HG02759 (cell line): ENCODE data around the gene ABHD12.
"Not testable (repeated sequence)": the region's sequence is repeated elsewhere in the genome, so short reads cannot be mapped to it uniquely, and the experiment has no call there.

Experiments
- ATAC-seq: cut with Tn5 transposase; IDR thresholded peaks from one replicate; pipeline ENCODE4 v1.9.1; 2021; ENCODE audit warnings: mild to moderate bottlenecking, moderate library complexity; ENCODE audit not compliant: unreplicated experiment

Gene ABHD12

DNA sequence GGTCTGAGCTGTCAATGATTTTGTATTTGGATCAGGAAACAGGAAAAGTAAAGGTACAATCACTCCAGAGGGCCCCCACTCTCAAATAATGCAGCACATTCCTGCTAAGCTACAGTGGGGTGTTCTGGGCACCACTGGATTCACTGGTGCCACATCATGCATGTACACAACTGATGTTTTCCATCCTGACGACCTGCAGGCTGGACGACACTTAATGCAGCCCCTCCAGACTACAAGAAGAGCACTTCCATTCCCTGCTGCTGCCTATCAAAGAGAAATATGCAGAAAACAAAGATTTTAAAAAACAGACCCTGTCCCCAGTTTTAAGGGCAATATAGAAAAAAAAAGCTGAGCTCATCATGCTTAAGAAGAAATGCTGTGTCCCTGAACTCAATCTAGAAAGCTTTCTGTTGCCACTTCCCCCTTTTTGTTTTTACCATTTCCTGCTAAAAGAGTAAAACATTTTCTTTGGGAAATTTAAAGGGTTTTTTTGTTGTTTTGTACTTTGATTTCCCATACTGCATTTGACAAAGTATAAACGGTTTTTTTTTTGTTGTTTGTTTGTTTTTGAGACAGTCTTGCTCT lies 35.5 kb downstream of the ABHD12 start:
- ATAC-seq: no peak

DNA sequence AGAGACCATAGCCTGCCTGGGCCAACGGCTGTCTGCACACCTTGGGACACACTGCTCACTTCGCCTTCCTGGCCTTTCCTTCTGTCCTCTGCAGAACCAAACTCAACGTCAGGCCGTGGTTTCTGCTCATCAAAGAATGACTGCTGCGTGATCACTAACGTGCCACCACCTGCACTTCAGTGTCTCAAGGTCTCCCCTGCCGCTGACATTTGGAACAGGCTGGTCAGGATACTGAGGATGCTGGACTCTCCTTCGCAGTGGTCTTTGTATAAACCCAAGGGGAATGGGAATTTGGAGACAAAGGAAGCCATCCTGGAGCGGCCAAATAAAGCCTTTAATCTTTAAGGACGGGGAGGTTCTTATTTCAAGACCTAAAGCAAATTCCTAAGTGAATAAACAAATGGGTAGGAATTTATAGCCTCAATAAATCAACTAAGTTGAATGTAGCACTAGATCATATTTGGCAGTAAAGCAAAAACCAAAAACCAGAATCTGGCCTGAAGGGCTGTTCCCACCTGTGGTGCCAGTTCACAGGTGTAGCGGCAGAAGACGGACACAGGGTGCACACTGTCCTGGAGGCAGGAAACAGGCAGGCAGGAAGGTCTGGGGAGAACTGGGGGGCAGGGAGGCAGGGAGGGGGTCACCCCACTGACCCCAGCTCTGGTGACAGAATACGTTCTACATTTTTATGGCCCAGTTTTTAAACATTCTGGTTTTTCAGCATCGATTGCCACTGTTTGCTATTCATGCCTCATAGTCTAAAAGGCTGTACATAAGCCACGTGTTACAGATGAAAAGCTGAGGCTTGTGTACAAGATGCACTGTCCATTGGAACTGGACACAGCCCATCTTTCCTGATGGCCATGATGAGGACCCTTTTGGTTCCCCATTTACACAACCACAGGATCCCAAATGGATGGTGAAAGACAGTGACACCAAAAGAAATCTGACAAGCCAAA lies 36.6 kb downstream of the ABHD12 start:
- no peak for ATAC-seq

GRCh38 chr20:25353353-25353746 lies 37.3 kb downstream of the ABHD12 start:
- ATAC-seq: no peak

- no peak for ATAC-seq
Observed at GRCh38 chr20:25352746-25353145, 37.9 kb downstream of the ABHD12 start.

DNA sequence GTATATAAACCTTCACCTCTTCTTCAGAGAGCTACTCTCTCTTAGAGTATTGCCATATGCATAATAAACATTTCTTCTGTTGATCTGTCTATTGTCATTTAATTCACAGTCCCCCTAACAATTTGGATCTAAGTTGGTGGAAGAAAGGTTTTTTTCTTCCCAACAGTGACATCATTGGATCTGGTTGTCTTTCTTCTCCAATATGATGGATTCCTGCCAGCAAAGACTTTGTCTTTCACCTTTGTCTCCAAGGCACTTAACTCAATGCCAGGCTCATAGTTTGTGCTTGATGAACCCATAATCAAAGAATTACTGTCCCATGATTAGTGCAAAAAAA lies 39.6 kb downstream of the ABHD12 start:
- ATAC-seq: no peak

- no peak for ATAC-seq
Observed at GRCh38 chr20:25346349-25346748, 44.3 kb downstream of the ABHD12 start.

- ATAC-seq: no peak
Observed at GRCh38 chr20:25345721-25346120, 44.9 kb downstream of the ABHD12 start.

- ATAC-seq: no peak
Observed at GRCh38 chr20:25344634-25345033, 46.0 kb downstream of the ABHD12 start.

GRCh38 chr20:25341716-25342680 lies 48.6 kb downstream of the ABHD12 start:
- ATAC-seq: no peak

- no peak for ATAC-seq
Observed at GRCh38 chr20:25340380-25340779, 50.3 kb downstream of the ABHD12 start.

- no peak for ATAC-seq
Observed at GRCh38 chr20:25339608-25340007, 51.0 kb downstream of the ABHD12 start.

DNA sequence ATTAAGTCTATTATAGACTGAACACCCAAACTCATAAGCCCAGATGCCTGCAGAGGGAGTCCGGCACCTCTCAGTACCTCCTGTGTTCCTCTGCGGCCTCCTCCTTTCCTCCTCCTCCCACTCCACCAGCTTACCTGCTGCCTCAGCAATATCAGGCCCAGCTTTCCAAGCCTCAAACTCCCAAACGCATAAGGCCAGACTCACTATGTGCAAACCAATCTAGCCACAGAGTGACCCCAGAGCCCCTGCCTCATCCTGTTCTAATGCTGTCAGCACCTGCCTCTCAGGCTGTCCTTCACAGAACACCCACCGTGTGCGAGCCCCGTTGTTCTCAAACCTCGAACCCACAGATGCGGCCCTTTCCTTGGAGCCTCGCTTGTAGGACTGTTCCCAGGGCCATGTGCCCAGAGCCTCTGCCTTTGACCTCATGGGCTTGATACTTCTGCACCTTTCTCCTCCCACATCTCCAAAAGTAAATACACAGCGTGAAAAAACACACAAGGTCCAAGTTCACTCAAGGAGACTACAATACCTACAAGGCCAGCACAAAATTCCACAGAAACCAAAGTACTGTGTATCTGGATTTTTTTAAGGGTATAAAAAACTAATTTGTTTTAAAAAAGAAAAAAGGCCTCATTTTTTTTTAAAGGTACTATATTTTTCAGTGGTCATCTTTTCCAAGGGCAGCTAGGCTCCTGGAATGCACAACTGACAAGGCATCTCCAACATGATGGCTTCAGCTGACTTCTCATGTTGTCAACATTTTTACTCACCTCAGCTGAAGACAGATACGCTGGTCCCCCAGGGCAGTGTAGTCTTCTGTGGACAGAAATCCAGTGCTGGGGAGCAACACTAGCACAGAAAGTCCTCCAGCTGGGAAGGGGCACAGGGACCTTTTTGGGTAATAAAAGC lies 52.3 kb downstream of the ABHD12 start:
- ATAC-seq: no peak

- ATAC-seq: no peak
Observed at GRCh38 chr20:25336561-25337422, 53.8 kb downstream of the ABHD12 start.

GRCh38 chr20:25334972-25335371 lies 55.7 kb downstream of the ABHD12 start:
- ATAC-seq: not testable (repeated sequence)

DNA sequence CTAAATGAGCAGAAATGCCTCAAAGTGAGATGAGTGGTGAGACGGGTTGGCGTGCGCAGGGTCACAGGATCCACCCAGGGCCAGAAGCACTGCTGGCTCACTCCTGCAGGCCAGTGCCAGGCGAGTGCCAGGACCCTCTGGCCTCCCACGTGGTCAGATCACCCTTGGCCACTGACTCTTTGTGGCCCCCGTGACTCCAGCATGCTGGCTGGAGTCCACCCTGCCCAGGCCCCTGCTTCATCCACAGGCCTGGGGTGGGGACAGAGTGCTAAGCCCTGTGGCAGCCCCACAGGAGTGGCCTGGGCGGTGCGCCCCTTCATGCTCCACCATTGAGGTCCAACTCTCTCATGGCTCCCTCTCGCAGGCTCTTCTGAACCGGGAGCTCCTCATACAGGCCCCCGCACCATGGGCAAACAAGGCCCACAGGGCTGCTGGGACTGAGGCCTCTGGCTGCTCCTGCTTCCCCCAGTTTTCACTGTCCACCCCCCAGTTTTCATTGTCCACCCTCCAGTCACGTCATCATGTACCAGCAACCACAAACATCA lies 61.6 kb downstream of the ABHD12 start:
- no peak for ATAC-seq

DNA sequence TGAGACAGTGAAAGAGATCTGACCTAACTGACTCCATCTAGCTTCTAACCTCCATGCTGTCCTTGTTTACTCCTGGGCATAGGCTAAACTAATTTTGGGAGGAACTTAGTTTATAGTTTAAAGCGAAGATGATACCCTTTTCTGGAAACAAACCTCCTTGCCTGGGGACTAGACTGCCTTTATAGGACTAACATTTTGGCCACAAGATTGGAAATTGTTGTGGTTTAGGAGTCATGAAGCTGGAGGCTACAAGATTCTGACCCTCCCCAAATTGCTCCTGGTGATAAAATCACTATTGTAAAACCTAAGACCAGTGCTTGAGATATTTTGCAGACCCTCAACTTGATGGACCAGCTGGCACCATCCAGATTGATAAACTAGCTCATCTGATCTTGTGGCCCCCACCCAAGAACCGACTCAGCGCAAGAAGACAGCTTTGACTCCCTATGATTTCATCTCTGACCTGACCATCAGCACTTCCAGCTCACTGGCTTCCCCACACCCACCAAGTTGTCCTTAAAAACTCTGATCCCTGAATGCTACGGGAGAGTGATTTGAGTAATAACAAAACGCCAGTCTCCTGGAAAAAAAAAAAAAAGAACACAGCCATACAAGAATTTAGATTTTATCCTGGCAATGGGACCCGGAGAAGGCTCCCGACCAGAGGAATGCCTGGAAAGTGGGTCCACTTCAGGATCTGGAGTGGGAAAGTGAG lies 63.0 kb downstream of the ABHD12 start:
- no peak for ATAC-seq

DNA sequence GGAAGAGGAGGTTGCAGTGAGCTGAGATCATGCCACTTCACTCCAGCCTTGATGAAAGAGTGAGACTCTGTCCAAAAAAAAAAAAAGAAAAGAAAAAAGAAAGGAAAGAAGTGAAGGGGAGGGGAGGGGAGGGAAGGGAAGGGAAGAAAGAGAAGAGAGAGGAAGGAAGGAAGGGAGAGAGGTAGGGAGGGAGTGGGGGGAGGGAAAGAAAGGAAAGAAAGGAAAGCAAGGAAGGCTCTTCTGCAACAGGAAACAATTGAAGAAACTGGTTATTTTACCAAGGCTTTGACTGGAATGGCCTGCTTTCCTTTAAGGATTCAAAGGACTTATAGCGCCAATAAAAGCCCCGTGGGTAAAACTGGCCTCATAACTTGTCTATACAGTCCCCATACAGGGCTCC lies 64.6 kb downstream of the ABHD12 start:
- ATAC-seq: no peak

DNA sequence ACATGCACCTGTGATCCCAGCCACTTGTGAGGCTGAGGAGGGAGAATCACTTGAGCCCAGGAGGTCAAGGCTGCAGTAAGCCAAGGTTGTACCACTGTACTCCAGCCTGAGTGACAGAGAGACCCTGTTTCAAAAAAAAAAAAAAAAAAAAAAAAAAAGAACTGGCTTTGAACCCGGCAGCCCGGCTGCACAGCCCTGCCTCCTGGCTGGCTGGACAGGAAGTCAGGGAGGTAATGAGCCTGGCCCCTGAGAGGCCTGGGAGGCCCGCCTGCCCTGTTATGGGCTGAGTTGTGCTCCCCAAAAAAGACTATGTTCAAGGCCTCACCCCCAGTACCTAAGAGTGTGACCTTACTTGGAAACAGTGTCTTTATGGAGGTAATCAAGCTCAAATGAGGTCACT lies 65.6 kb downstream of the ABHD12 start:
- no peak for ATAC-seq
